Activated CD4-positive, alpha-beta T cell treated with anti-CD3 and anti-CD28 coated beads for 36 hours (primary cell): ENCODE measurements around the gene ZNF708. TPM values are rescaled to one million over a fixed set of nuclear protein-coding genes. Genes with fewer than 3 reads are reported as not detected.
"Not testable (repeated sequence)": the region's sequence is repeated elsewhere in the genome, so short reads cannot be mapped to it uniquely, and the experiment has no call there.

ENCODE experiments used
- ATAC-seq: fragments of 200-7000 bp; cut with Tn5 transposase; one replicate; pipeline ENCODE4 v1.10.0; 2021; ENCODE audit warnings: mild to moderate bottlenecking, moderate library complexity
- CTCF ChIA-PET: fragments of 350-600 bp; sonication (Branson Sonifier 250); formaldehyde crosslinking; loops from one replicate; lab custom pipeline; 2021; ENCODE audit warnings: antibody characterized with exemption; lab: Charles Lee
- POLR2A ChIA-PET: fragments of 350-600 bp; sonication (Branson Sonifier 250); formaldehyde crosslinking; loops from one replicate; lab custom pipeline; 2021; ENCODE audit warnings: antibody characterized with exemption, inconsistent platforms; lab: Charles Lee
- DNase-seq: peaks from one replicate; pipeline ENCODE4 v3.0.0-alpha.2; 2020
- H3K27ac Mint-ChIP-seq: one replicate; pipeline ENCODE4 v1.8.0; 2021; ENCODE audit warnings: mixed read lengths
- H3K27me3 Mint-ChIP-seq: one replicate; pipeline ENCODE4 v1.8.0; 2021; ENCODE audit warnings: mixed read lengths
- H3K36me3 Mint-ChIP-seq: one replicate; pipeline ENCODE4 v1.8.0; 2021; ENCODE audit warnings: low read depth, mixed read lengths
- H3K4me1 Mint-ChIP-seq: one replicate; pipeline ENCODE4 v1.8.0; 2021; ENCODE audit warnings: mixed read lengths
- H3K4me3 Mint-ChIP-seq: one replicate; pipeline ENCODE4 v1.8.0; 2021; ENCODE audit warnings: mild to moderate bottlenecking, moderate library complexity, mixed read lengths
- H3K9me3 Mint-ChIP-seq: one replicate; pipeline ENCODE4 v1.8.0; 2021; ENCODE audit warnings: low read depth, mixed read lengths
- intact Hi-C, 2 experiments: fragments of 100-400 bp; cut with DNase I in 1 of 2; cut with micrococcal nuclease in 1 of 2; formaldehyde crosslinking; loops; one replicate each; pipeline versions ENCODE4 v1.14.2 to v1.15.1; 2022 to 2024; cut with DNase I, micrococcal nuclease
- total RNA-seq, 2 experiments: library from RNA; stranded (reverse); gene quantifications; one replicate each; pipeline ENCODE4 v1.2.3, GENCODE V29; 2021

ZNF708 gene
- total RNA-seq, 2 experiments from 2014 or later: 11.7 to 11.8 TPM

DNA sequence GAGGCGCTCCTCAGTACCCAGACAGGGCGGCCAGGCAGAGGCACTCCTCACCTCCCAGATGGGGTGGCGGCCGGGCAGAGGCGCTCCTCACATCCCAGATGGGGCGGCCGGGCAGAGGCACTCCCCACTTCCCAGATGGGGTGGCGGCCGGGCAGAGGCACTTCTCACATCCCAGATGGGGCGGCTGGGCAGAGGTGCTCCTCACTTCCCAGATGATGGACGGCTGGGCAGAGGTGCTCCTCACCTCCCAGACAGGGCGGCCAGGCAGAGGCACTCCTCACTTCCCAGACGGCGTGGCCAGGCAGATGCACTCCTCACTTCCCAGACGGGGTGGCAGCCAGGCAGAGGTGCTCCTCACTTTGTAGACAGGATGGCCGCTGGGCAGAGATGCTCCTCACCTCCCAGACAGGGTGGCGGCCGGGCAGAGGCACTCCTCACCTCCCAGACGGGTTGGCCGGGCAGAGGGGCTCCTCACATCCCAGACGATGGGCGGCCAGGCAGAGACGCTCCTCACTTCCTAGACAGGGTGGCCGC is 68.3 kb downstream of the ZNF708 start:
- H3K27ac Mint-ChIP-seq, H3K4me3 Mint-ChIP-seq, H3K4me1 Mint-ChIP-seq, intact Hi-C loops, H3K9me3 Mint-ChIP-seq, CTCF ChIA-PET, H3K36me3 Mint-ChIP-seq, ATAC-seq, POLR2A ChIA-PET, H3K27me3 Mint-ChIP-seq, DNase-seq: not testable (repeated sequence)

DNA sequence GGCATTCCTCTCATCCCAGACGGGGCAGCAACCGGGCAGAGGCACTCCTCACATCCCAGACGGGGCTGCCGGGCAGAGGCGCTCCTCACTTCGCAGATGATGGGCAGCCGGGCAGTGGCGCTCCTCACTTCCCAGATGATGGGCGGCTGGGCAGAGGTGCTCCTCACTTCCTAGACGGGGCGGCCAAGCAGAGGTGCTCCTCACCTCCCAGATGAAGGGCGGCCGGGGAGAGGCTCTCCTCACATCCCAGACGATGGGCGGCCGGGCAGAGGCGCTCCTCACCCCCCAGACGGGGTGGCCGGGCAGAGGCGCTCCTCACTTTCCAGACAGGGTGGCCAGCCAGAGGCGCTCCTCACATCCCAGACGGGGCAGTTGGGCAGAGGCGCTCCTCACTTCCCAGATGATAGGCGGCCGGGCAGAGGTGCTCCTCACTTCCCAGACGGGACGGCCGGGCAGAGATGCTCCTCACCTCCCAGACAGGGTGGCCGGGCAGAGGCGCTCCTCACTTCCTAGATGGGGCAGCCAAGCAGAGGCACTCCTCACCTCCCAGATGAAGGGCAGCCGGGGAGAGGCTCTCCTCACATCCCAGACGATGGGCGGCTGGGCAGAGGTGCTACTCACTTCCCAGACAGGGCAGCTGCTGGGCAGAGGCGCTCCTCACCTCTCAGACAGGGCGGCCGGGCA is 68.9 kb downstream of the ZNF708 start:
- no peaks in the 10 kb centered on the region for H3K36me3 Mint-ChIP-seq
- no peak for ATAC-seq
- no peak overlapping the region for H3K4me3 Mint-ChIP-seq
- no peak for DNase-seq
- no peaks in the 10 kb centered on the region for H3K9me3 Mint-ChIP-seq
- H3K27me3 Mint-ChIP-seq: peaks cover 2% of the 10 kb centered on the region
- H3K4me1 Mint-ChIP-seq: no peaks in the 10 kb centered on the region
- CTCF ChIA-PET: no interaction called here
- POLR2A ChIA-PET: no interaction called here
- H3K27ac Mint-ChIP-seq: no peak overlapping the region
- intact Hi-C loops: no loop called here

GRCh38 chr19:21259421-21260124 is 69.6 kb downstream of the ZNF708 start:
- H3K4me1 Mint-ChIP-seq, H3K4me3 Mint-ChIP-seq, H3K9me3 Mint-ChIP-seq, intact Hi-C loops, ATAC-seq, CTCF ChIA-PET, POLR2A ChIA-PET, H3K36me3 Mint-ChIP-seq, DNase-seq, H3K27ac Mint-ChIP-seq, H3K27me3 Mint-ChIP-seq: not testable (repeated sequence)

GRCh38 chr19:21256722-21257121 is 72.5 kb downstream of the ZNF708 start:
- no peak overlapping the region for H3K27ac Mint-ChIP-seq
- no peaks in the 10 kb centered on the region for H3K4me1 Mint-ChIP-seq
- H3K27me3 Mint-ChIP-seq: no peaks in the 10 kb centered on the region
- ChIA-PET POLR2A (no interaction called here), CTCF (no interaction called here)
- DNase-seq (no peak), ATAC-seq (no peak)
- no peaks in the 10 kb centered on the region for H3K36me3 Mint-ChIP-seq
- intact Hi-C loops: no loop called here
- no peaks in the 10 kb centered on the region for H3K9me3 Mint-ChIP-seq
- no peak overlapping the region for H3K4me3 Mint-ChIP-seq

Other genes with a start within 250 kb of the ZNF708 start
- 10 to 100 TPM; 17.4 to 20.0 TPM for gene ZNF714, start 247.2 kb downstream of the ZNF708 start, total RNA-seq
- 10 to 100 TPM; 16.8 to 22.2 TPM for gene ZNF431, start 187.4 kb downstream of the ZNF708 start, total RNA-seq
- gene ZNF738, start 29.6 kb upstream of the ZNF708 start, total RNA-seq: 10 to 100 TPM; 15.8 to 19.5 TPM
- gene ZNF493, start 67.7 kb upstream of the ZNF708 start, total RNA-seq: 10 to 100 TPM; 11.9 to 12.8 TPM
- 10 to 100 TPM; 13.3 to 15.5 TPM for gene ZNF429, start 176.2 kb upstream of the ZNF708 start, total RNA-seq